NCI-H1092 (cell line): ENCODE data around the gene HSF2BP.
A peak's percentile ranks its signal among the peaks of the same experiment; 100 is the strongest.
"Not testable (repeated sequence)": the region's sequence is repeated elsewhere in the genome, so short reads cannot be mapped to it uniquely, and the experiment has no call there.

Experiments
- DNase-seq: peaks from one replicate; lab custom pipeline; 2025; lab: John Stamatoyannopoulos, UW

The HSF2BP gene

GRCh38 chr21:43659136-43660000 lies at the start of gene HSF2BP, which contains the start of gene RRP1B:
Gene HSF2BP, minus strand, starts transcription at chr21:43659488. Its CDS starts 1,392 bp downstream, at chr21:43658096.
Gene RRP1B, plus strand, starts transcription at chr21:43659560. Its CDS starts 105 bp downstream, at chr21:43659665.
- peak; percentile 77 for DNase-seq

GRCh38 chr21:43708745-43709381 lies 49.6 kb upstream of the HSF2BP start:
- DNase-seq = no peak

GRCh38 chr21:43707462-43707861 lies 48.2 kb upstream of the HSF2BP start:
- DNase-seq = no peak

GRCh38 chr21:43703035-43703880 lies 44.0 kb upstream of the HSF2BP start:
- DNase-seq = no peak

- no peak for DNase-seq
Observed at GRCh38 chr21:43702785-43703034, 43.4 kb upstream of the HSF2BP start.

DNA sequence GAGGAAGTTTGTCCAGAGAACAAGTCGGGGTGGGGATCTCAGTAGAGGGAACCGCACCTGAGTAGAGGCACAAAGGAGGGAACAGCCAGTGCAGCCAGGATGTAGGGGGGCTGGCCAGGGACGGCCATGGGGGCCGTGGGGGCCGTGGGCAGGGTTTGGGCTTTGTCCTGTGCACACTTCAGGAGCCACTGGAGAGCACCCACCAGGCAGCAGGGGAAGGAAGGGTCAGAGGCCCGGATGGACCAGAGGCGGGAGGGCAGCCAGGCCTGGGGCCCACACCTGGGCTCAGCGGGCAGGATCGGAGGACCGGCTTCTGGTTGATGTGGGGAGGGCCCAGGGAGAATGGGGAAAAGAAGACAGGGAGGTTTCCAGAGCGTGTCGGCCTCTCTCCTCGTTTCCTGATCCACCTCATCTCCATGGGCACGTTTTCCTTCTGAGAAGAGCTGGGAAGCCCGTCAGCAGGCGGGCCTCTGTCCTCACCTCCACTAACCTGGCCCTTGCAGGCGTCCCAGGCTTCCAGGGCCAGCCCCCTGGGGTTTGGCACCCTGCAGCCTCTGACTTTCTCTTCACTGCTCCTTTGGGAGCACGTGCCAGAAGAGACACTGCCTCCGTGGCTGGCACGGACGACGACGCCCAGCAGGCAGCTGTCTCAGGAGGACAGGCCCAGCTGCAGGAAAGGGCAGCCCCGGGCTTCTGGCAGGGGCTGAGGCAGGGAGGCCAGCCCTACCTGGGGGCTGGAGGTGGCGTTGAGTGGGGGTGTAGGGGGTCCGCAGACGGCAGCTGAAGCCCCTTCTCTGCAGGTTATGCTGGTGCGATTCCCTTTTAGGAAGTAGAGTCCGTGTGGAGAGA lies 42.9 kb upstream of the HSF2BP start:
- DNase-seq = no peak

GRCh38 chr21:43699933-43700599 lies 40.8 kb upstream of the HSF2BP start:
- DNase-seq = no peak

GRCh38 chr21:43699492-43699777 lies 40.1 kb upstream of the HSF2BP start:
- DNase-seq = not testable (repeated sequence)

GRCh38 chr21:43697758-43698643 lies 38.7 kb upstream of the HSF2BP start:
- DNase-seq = no peak

GRCh38 chr21:43696214-43696613 lies 36.9 kb upstream of the HSF2BP start:
- DNase-seq = no peak

DNA sequence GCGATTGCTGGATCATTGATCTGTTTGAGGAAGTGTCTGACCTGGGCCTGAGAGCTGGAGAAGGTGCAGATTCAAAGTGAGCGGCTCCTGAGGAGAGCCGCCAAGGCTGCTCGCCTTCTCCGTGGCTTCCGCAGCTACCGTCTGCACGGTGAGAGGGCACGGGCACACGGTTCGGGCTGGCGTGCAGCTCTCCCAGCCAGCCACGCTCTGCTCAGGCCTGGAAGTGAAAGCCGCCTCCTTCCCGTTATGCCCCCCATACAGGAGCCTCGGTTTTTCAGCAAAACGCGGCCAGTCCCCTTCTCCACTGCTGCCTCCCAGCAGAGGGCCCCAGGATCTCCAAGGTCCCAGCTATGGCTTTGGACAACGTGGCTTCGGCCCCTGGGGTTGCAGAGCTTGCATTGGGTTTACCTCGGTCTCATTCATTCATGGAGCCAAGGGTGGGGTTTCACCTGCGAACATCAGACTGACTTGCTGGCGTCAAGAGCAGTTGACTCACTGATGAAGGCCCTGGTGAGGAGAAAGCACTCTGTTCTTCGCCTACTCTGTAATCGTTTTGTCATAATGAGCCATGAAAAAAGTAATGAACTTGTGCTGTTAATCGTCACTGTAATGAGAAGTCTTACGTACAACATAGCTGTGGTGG lies 35.3 kb upstream of the HSF2BP start:
- DNase-seq = no peak

DNA sequence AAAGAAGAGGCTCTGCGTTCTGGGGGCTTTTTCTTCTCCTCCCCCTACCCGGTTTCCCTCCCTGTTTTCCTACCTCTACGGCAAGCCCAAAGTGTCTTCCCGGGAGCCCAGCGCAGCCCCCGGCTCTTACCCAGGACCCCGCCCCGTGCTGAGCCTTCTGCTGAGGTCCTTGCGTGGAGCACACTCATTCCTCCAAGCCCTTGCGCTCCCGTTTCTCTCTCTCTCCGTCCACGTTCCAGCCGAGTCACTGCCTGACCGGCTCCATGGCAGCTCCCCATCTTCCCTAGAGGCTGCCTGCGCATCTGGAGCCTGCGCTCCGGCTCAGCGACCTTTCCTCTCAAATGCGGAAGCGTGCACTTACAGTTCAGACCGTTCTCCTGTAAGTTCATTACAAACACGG lies 34.7 kb upstream of the HSF2BP start:
- no peak for DNase-seq

- DNase-seq = no peak
Observed at GRCh38 chr21:43692949-43693348, 33.7 kb upstream of the HSF2BP start.

DNA sequence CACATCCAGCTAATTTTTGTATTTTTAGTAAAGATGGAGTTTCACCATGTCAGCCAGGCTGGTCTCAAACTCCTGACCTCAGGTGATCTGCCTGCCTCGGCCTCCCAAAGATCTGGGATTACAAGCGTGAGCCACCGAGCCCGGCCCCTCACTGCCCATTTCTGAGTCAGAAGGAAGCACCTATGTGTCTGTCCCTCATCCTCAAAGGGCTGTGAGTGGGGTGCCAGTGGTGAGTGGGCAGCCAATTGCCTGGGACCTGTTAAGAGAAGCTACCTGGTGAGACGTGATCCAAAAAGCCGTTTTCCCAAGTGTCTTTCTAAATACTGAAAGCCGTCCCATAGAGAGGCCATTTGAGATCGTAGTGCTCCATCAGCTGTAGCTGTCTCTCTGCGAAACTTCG lies 32.5 kb upstream of the HSF2BP start:
- no peak for DNase-seq

DNA sequence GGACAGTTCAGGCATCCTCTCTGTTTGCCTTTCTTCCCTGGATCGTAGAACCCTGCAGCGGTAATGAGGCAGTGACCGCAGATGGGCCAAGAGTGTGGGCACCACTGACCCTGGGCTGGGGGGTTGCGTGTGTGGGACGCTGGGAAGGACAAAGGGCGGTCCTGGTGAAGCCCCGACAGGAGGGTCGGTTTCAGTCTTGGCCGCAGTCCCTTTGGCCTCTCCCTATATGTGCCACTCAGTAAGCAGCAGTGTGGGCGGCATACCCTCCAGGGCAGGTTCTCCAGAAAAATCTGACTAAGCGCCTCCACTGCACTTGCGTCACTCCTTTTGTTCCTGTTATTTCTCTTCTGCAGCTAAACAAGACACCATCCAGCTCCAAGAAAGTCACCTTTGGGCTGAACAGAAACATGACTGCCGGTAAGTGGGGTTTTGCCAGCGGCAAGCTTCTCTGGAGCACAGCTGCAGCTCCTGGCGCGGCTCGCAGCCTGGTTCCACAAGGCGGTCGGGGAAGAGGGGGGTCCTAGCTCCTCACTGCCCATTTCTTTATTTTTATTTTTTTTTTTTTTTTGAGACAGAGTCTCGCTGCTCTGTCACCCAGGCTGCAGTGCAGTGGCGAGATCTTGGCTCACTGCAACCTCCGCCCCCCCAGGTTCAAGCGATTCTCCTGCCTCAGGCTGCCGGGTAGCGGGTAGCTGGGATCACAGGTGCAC lies 32.0 kb upstream of the HSF2BP start:
- DNase-seq = no peak

GRCh38 chr21:43690346-43690745 lies 31.1 kb upstream of the HSF2BP start:
- no peak for DNase-seq

DNA sequence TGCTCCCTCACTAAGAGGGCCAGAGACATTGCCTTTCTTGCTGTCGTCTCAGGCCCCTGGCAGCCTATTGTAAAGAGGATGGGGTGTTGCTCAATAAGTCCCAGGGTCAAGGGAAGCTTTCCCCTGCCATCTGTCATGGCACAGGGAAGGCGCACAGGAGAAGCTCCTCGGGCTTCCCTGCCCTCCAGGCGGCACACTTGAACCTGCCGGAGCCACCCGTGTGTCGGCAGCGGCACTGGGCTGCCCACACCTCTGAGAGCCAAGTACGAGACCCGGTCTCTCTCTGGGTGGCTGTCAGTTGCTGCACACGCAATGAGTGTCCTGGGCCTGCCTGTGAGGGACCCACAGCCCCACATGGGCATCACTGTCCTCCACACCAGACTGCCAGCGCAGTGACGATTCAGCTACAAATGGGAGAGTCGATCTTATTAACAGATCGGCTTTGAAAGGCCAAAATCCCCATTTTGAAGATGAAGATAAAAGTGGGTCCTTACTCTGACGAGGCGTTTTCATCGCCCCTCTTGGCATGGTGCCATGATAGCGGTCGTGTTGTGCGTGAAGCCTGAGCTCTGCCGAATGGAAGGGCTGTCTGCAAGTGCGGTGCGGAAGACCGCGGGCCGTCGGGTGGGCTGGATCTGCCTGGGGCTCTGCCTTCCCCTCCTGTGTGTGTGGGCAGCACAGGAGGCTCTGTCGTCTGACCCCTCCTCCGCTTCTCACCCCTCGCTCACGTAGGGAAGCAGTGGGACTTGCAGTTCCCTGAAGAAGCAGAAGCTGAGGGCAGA lies 30.5 kb upstream of the HSF2BP start:
- no peak for DNase-seq

GRCh38 chr21:43688906-43689305 lies 29.6 kb upstream of the HSF2BP start:
- DNase-seq = no peak
